ENCODE data around the gene ADRA2B.
A peak's percentile ranks its signal among the peaks of the same experiment; 100 is the strongest.

The ADRA2B gene

GRCh38 chr2:96116879-96117533 is 635 bp upstream of the ADRA2B start:
- DNase-seq (ENCODE audit: low read depth), result peak; percentile 9

- DNase-seq (ENCODE audit: low read depth), result no peak
Measured at GRCh38 chr2:96115631-96116423, 544 bp downstream of the ADRA2B start.

GRCh38 chr2:96114903-96115581 is 1.3 kb downstream of the ADRA2B start:
- no peak for DNase-seq (ENCODE audit: low read depth)

- no peak for DNase-seq (ENCODE audit: low read depth)
Measured at GRCh38 chr2:96114546-96114902, 1.8 kb downstream of the ADRA2B start.

GRCh38 chr2:96113951-96114350 is 2.4 kb downstream of the ADRA2B start:
- no peak for DNase-seq (ENCODE audit: low read depth)

GRCh38 chr2:96113367-96113677 is 3.0 kb downstream of the ADRA2B start:
- DNase-seq (ENCODE audit: low read depth), result no peak

GRCh38 chr2:96112501-96113366 is 3.6 kb downstream of the ADRA2B start:
- DNase-seq (ENCODE audit: low read depth), result no peak

- no peak for DNase-seq (ENCODE audit: low read depth)
Measured at GRCh38 chr2:96111823-96112500, 4.4 kb downstream of the ADRA2B start.

GRCh38 chr2:96111257-96111640 is 5.1 kb downstream of the ADRA2B start:
- no peak for DNase-seq (ENCODE audit: low read depth)

GRCh38 chr2:96110621-96111256 is 5.6 kb downstream of the ADRA2B start:
- no peak for DNase-seq (ENCODE audit: low read depth)

GRCh38 chr2:96109931-96110511 is 6.3 kb downstream of the ADRA2B start:
- no peak for DNase-seq (ENCODE audit: low read depth)

- no peak for DNase-seq (ENCODE audit: low read depth)
Measured at GRCh38 chr2:96109361-96109680, 7.0 kb downstream of the ADRA2B start.

GRCh38 chr2:96108541-96109360 is 7.6 kb downstream of the ADRA2B start:
- DNase-seq (ENCODE audit: low read depth), result no peak

GRCh38 chr2:96108151-96108540 is 8.2 kb downstream of the ADRA2B start:
- no peak for DNase-seq (ENCODE audit: low read depth)

GRCh38 chr2:96107708-96108065 is 8.7 kb downstream of the ADRA2B start:
- no peak for DNase-seq (ENCODE audit: low read depth)

- no peak for DNase-seq (ENCODE audit: low read depth)
Measured at GRCh38 chr2:96106991-96107707, 9.2 kb downstream of the ADRA2B start.

- DNase-seq (ENCODE audit: low read depth), result no peak
Measured at GRCh38 chr2:96105994-96106715, 10.2 kb downstream of the ADRA2B start.

- no peak for DNase-seq (ENCODE audit: low read depth)
Measured at GRCh38 chr2:96105152-96105915, 11.0 kb downstream of the ADRA2B start.
